HAP-1 (cell line): Measurements from ENCODE around the gene SDHC.

Experiments
- DNase-seq, 2 experiments: peaks; one replicate each; pipeline ENCODE4 v3.0.0-alpha.2; 2016 to 2020; ENCODE audit warnings: low spot score in 2 of 2
- H3K27me3 ChIP-seq: fragments of 250-450 bp; sonication (Bioruptor Pico); 2 replicates; pipeline ENCODE4 v1.5.1; 2020; ENCODE audit warnings: low read depth, mild to moderate bottlenecking, moderate library complexity
- H3K36me3 ChIP-seq: fragments of 250-450 bp; sonication (Bioruptor Pico); replicated peaks from 2 replicates; pipeline ENCODE4 v1.5.1; 2020; ENCODE audit warnings: mild to moderate bottlenecking
- H3K4me1 ChIP-seq: fragments of 250-450 bp; sonication (Bioruptor Pico); 2 replicates; pipeline ENCODE4 v1.5.1; 2020; ENCODE audit warnings: mild to moderate bottlenecking
- H3K4me3 ChIP-seq: fragments of 250-450 bp; sonication (Bioruptor Pico); 2 replicates; pipeline ENCODE4 v1.5.1; 2020; ENCODE audit warnings: mild to moderate bottlenecking, moderate library complexity
- H3K9me3 ChIP-seq: fragments of 250-450 bp; sonication (Bioruptor Pico); 2 replicates; pipeline ENCODE4 v1.5.1; 2020; ENCODE audit warnings: mild to moderate bottlenecking, moderate library complexity
- in situ Hi-C: fragments of 300-500 bp; cut with MboI; formaldehyde crosslinking; loops from 3 replicates; pipeline ENCODE4 v1.14.3; 2020; ENCODE audit warnings: low sequenced_read_pairs, inconsistent platforms, mixed read lengths

The SDHC gene

GRCh38 chr1:161314201-161314981 lies at the start of gene SDHC:
Gene SDHC (plus strand): TSS chr1:161314381. CDS start chr1:161314406, 25 bp downstream.
- Histone ChIP-seq H3K4me1 (peaks cover 28% of the 10 kb centered on the region), H3K9me3 (no peaks in the 10 kb centered on the region), H3K36me3 (peaks cover 3% of the 10 kb centered on the region), H3K27me3 (no peaks in the 10 kb centered on the region), H3K4me3 (peak within 1 kb of the TSS; percentile 91)
- DNase-seq: peak; percentile 89 to 93
- in situ Hi-C loops: no loop called here

GRCh38 chr1:161265305-161265704 lies 48.9 kb upstream of the SDHC start:
- in situ Hi-C loops: no loop called here
- H3K27me3 ChIP-seq: peaks cover 9% of the 10 kb centered on the region
- DNase-seq: no peak
- no peaks in the 10 kb centered on the region for H3K36me3 ChIP-seq
- peaks cover 3% of the 10 kb centered on the region; the same call in 1 of the 2 replicates for H3K4me1 ChIP-seq
- H3K9me3 ChIP-seq: no peaks in the 10 kb centered on the region
- H3K4me3 ChIP-seq: no peak overlapping the region

- in situ Hi-C loops: no loop called here
- H3K4me3 ChIP-seq: no peak overlapping the region
- no peak for DNase-seq
Measured at GRCh38 chr1:161266202-161266601, 48.0 kb upstream of the SDHC start.

GRCh38 chr1:161266836-161267235 lies 47.3 kb upstream of the SDHC start:
- 0 out of 2 replicates have a peak, but pooled peaks cover 2% of the 10 kb centered on the region for H3K27me3 ChIP-seq
- H3K4me1 ChIP-seq: no peaks in the 10 kb centered on the region
- H3K36me3 ChIP-seq: no peaks in the 10 kb centered on the region
- in situ Hi-C loops: no loop called here
- no peak for DNase-seq
- no peaks in the 10 kb centered on the region for H3K9me3 ChIP-seq
- no peak overlapping the region for H3K4me3 ChIP-seq

More at GRCh38 chr1:161266202-161266601, 48.0 kb upstream of the SDHC start:
- peaks cover under 1% of the 10 kb centered on the region; the same call in 1 of the 2 replicates for H3K4me1 ChIP-seq
- no peaks in the 10 kb centered on the region for H3K9me3 ChIP-seq
- H3K27me3 ChIP-seq: peaks cover under 1% of the 10 kb centered on the region; the same call in 1 of the 2 replicates
- no peaks in the 10 kb centered on the region for H3K36me3 ChIP-seq

- in situ Hi-C loops: no loop called here
- Histone ChIP-seq H3K9me3 (no peaks in the 10 kb centered on the region), H3K4me1 (no peaks in the 10 kb centered on the region), H3K27me3 (0 out of 2 replicates have a peak, but pooled peaks cover 2% of the 10 kb centered on the region), H3K36me3 (no peaks in the 10 kb centered on the region), H3K4me3 (no peak overlapping the region)
- no peak for DNase-seq
Measured at GRCh38 chr1:161267321-161267720, 46.9 kb upstream of the SDHC start.

DNA sequence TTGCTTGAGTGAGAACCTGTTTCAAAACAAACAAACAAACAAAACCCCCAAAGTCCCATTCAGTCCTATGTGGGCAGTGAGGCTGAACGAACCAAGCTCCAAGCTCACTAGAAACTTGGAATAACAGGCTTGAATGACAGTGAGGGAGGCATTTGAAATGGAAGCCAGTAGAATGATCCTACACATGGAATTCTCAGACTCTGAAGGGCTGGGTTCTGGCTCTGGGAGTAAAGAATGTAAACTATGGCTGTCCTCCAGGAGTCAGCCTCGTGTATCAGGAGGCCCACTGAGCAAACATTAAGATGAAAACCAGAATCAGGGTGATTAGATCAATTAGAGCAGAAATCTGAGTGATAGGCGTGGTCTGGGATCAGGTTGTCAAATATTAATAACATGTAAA lies 40.8 kb upstream of the SDHC start:
- no peak overlapping the region for H3K4me3 ChIP-seq
- no peaks in the 10 kb centered on the region for H3K36me3 ChIP-seq
- no peak for DNase-seq
- no peaks in the 10 kb centered on the region for H3K4me1 ChIP-seq
- H3K27me3 ChIP-seq: peaks cover 13% of the 10 kb centered on the region
- in situ Hi-C loops: no loop called here
- H3K9me3 ChIP-seq: no peaks in the 10 kb centered on the region

DNA sequence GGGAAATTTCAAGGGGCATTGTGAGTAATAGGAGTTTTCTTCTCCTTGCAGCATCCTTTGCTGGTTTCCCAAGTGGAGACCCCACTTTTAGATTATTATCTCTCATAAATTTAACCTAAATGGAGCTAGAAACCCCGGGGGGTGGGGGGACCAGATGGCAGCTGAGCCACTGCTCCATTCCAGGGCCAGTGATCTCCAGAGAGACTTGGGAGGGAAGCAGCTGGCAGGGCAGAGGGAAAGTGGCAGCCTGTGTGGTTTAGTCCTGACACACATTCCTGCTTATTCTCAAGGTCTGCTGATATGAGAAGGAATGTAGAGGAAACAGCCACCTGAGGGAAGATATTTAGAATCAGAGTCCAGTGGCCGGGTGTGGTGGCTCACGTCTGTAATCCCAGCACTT lies 39.3 kb upstream of the SDHC start:
- Histone ChIP-seq H3K27me3 (peaks cover 18% of the 10 kb centered on the region), H3K4me3 (no peak overlapping the region), H3K36me3 (no peaks in the 10 kb centered on the region), H3K9me3 (no peaks in the 10 kb centered on the region), H3K4me1 (no peaks in the 10 kb centered on the region)
- DNase-seq: no peak
- in situ Hi-C loops: no loop called here

- in situ Hi-C loops: no loop called here
Measured at GRCh38 chr1:161282991-161283390, 31.2 kb upstream of the SDHC start.

GRCh38 chr1:161285113-161285512 lies 29.1 kb upstream of the SDHC start:
- Histone ChIP-seq H3K9me3 (no peaks in the 10 kb centered on the region), H3K27me3 (peaks cover 3% of the 10 kb centered on the region), H3K4me3 (no peak overlapping the region), H3K4me1 (no peaks in the 10 kb centered on the region), H3K36me3 (no peaks in the 10 kb centered on the region)
- in situ Hi-C loops: no loop called here
- no peak for DNase-seq

More at GRCh38 chr1:161282991-161283390, 31.2 kb upstream of the SDHC start:
- no peak for DNase-seq
- H3K4me3 ChIP-seq: no peak overlapping the region
- no peaks in the 10 kb centered on the region for H3K36me3 ChIP-seq
- H3K27me3 ChIP-seq: peaks cover 11% of the 10 kb centered on the region
- no peaks in the 10 kb centered on the region for H3K9me3 ChIP-seq
- H3K4me1 ChIP-seq: no peaks in the 10 kb centered on the region

DNA sequence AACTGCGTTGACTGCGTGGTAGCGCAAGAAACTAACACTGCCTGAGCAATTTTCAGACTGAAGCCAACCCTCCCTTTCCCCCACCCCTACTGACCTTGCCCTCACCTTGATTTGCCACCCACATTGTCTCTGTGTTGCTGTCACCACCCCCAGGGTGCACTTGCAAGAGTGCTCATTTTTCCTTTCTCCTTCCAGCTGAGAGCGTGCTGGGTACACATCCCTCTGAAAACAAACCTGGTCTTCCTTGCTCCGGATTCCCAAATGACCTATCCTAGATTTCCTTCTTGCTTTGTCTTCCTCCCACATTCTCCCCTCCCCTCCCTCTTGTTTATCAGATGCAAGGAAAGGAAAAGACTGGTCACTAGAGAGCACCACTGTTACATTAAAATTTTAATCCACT lies 28.7 kb upstream of the SDHC start:
- in situ Hi-C loops: no loop called here
- H3K4me1 ChIP-seq: no peaks in the 10 kb centered on the region
- no peaks in the 10 kb centered on the region for H3K9me3 ChIP-seq
- no peaks in the 10 kb centered on the region for H3K36me3 ChIP-seq
- H3K27me3 ChIP-seq: peaks cover 3% of the 10 kb centered on the region
- DNase-seq: no peak
- H3K4me3 ChIP-seq: no peak overlapping the region

- peaks cover under 1% of the 10 kb centered on the region for H3K27me3 ChIP-seq
- H3K4me3 ChIP-seq: no peak overlapping the region
- in situ Hi-C loops: no loop called here
- no peaks in the 10 kb centered on the region for H3K36me3 ChIP-seq
- no peaks in the 10 kb centered on the region for H3K9me3 ChIP-seq
- H3K4me1 ChIP-seq: no peaks in the 10 kb centered on the region
- no peak for DNase-seq
Measured at GRCh38 chr1:161287482-161288054, 26.6 kb upstream of the SDHC start.

DNA sequence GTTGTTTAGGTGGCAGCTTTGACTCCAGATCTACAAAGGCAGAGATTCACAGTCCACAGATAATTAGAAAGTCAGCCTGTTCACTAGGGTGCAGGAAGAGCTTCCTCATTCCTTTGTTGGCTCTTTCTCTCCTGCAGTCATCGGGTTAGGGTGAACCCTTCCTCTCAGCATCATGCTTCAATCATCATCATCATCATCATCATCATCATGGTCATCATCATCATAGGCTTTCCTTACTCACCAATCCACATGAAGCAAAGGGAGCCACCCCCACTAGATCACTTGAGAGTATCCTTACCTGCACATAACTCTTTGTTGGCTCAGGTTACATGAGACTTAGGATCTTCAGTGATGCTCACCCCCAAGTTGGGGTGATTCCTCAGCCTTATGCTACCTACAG lies 23.4 kb upstream of the SDHC start:
- in situ Hi-C loops: no loop called here
- H3K9me3 ChIP-seq: no peaks in the 10 kb centered on the region
- no peaks in the 10 kb centered on the region for H3K27me3 ChIP-seq
- H3K36me3 ChIP-seq: no peaks in the 10 kb centered on the region
- no peak overlapping the region for H3K4me3 ChIP-seq
- no peaks in the 10 kb centered on the region for H3K4me1 ChIP-seq
- no peak for DNase-seq

DNA sequence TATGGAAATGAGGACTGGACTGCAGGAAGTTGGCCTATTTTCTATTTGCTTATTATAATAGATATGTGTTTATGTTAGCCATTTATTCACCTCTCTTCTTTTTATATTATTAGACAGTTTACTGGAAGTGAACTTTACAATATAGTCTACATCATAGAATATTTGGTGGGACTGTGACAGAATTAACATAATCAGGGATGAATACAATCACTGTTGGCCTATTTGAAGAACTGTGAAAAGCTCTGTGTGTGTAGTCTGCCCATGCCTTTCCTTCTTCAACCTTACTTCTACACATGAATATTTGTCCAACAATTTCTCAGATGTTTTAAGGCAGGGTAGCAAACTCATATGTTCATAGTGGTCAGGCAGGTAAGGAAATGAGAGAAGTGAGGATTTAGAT lies 16.8 kb upstream of the SDHC start:
- Histone ChIP-seq H3K9me3 (no peaks in the 10 kb centered on the region), H3K27me3 (no peaks in the 10 kb centered on the region), H3K4me1 (no peaks in the 10 kb centered on the region; the same call in 1 of the 2 replicates), H3K36me3 (no peaks in the 10 kb centered on the region), H3K4me3 (no peak overlapping the region)
- in situ Hi-C loops: no loop called here
- no peak for DNase-seq

GRCh38 chr1:161298116-161298515 lies 16.1 kb upstream of the SDHC start:
- no peak for DNase-seq
- in situ Hi-C loops: no loop called here
- Histone ChIP-seq H3K27me3 (no peaks in the 10 kb centered on the region), H3K4me1 (no peaks in the 10 kb centered on the region; the same call in 1 of the 2 replicates), H3K4me3 (no peak overlapping the region), H3K9me3 (no peaks in the 10 kb centered on the region), H3K36me3 (no peaks in the 10 kb centered on the region)
